CD4-positive, alpha-beta memory T cell (primary cell): ENCODE data around the gene WBP4. TPM values are rescaled to one million over a fixed set of nuclear protein-coding genes. Genes with fewer than 3 reads are reported as not detected.

Source experiments
- CTCF ChIA-PET: fragments of 350-600 bp; sonication (Branson Sonifier 250); formaldehyde crosslinking; loops from one replicate; lab custom pipeline; 2021; ENCODE audit warnings: inconsistent platforms; ENCODE audit not compliant: partially characterized antibody; lab: Charles Lee
- POLR2A ChIA-PET: fragments of 350-600 bp; sonication (Branson Sonifier 250); formaldehyde crosslinking; loops from one replicate; lab custom pipeline; 2021; ENCODE audit not compliant: partially characterized antibody; lab: Charles Lee
- DNase-seq, 5 donors: peaks; one replicate each; pipeline versions ENCODE4 v3.0.0 to v3.0.0-alpha.2; 2020 to 2022; ENCODE audit warnings: mixed read lengths in 1 of 5
- H3K27ac ChIP-seq: one replicate; pipeline ENCODE4 v1.7.0; 2013; ENCODE audit warnings: low read depth, low read length
- H3K27me3 ChIP-seq: 2 replicates; pipeline ENCODE4 v1.7.0; 2013; ENCODE audit warnings: mild to moderate bottlenecking, low read length, moderate library complexity; ENCODE audit not compliant: insufficient read depth
- H3K36me3 ChIP-seq: 2 replicates; pipeline ENCODE4 v1.7.0; 2013; ENCODE audit warnings: mild to moderate bottlenecking, low read length, moderate library complexity; ENCODE audit not compliant: insufficient read depth
- H3K4me1 ChIP-seq: 2 replicates; pipeline ENCODE4 v1.7.0; 2013; ENCODE audit warnings: mild to moderate bottlenecking, low read length, moderate library complexity; ENCODE audit not compliant: insufficient read depth
- H3K4me3 ChIP-seq, 2 donors: one replicate each; pipeline ENCODE4 v1.7.0; 2013; ENCODE audit warnings: low read length in 2 of 2, mild to moderate bottlenecking in 1 of 2
- H3K9me3 ChIP-seq, 2 donors: one replicate each; pipeline ENCODE4 v1.7.0; 2013; ENCODE audit warnings: low read length in 2 of 2, control low read depth in 1 of 2; ENCODE audit not compliant: control insufficient read depth in 1 of 2
- H3K27ac Mint-ChIP-seq, 7 donors: one replicate each; pipeline ENCODE4 v1.8.0; 2020 to 2021; ENCODE audit warnings: mixed read lengths in 7 of 7, mild to moderate bottlenecking in 6 of 7, inconsistent platforms in 3 of 7, moderate library complexity in 3 of 7
- H3K27me3 Mint-ChIP-seq, 2 donors: one replicate each; pipeline ENCODE4 v1.8.0; 2020 to 2021; ENCODE audit warnings: mixed read lengths in 2 of 2
- H3K36me3 Mint-ChIP-seq, 2 donors: one replicate each; pipeline ENCODE4 v1.8.0; 2020 to 2021; ENCODE audit warnings: mixed read lengths in 2 of 2, inconsistent platforms in 1 of 2, mild to moderate bottlenecking in 1 of 2
- H3K4me1 Mint-ChIP-seq, 4 donors: one replicate each; pipeline ENCODE4 v1.8.0; 2020 to 2021; ENCODE audit warnings: mixed read lengths in 4 of 4, mild to moderate bottlenecking in 1 of 4
- H3K4me3 Mint-ChIP-seq, 8 donors: one replicate each; pipeline ENCODE4 v1.8.0; 2020 to 2021; ENCODE audit warnings: mixed read lengths in 8 of 8, mild to moderate bottlenecking in 7 of 8, moderate library complexity in 6 of 8, inconsistent platforms in 3 of 8
- H3K9me3 Mint-ChIP-seq, 8 donors: one replicate each; pipeline ENCODE4 v1.8.0; 2020 to 2021; ENCODE audit warnings: mixed read lengths in 8 of 8, mild to moderate bottlenecking in 5 of 8, inconsistent platforms in 3 of 8, moderate library complexity in 1 of 8
- intact Hi-C: fragments of 100-400 bp; cut with micrococcal nuclease; formaldehyde crosslinking; loops from one replicate; pipeline ENCODE4 v1.15.1; 2023
- polyA plus RNA-seq, 2 donors: library from polyadenylated mRNA; unstranded; fragments of 300-500 nt; fragmentation: Illumina TruSeq; gene quantifications; one replicate each; pipeline ENCODE4 v1.2.3, GENCODE V29; 2021
- total RNA-seq, 2 experiments: library from RNA; stranded (reverse); gene quantifications; one replicate each; pipeline ENCODE4 v1.2.3, GENCODE V29; 2021

Gene WBP4
- total and polyA plus RNA-seq, 4 experiments from 2014 or later: 1.9 to 9.1 (median 6.2) TPM

- no peaks in the 10 kb centered on the region for H3K36me3 ChIP-seq
- H3K27me3 ChIP-seq: no peaks in the 10 kb centered on the region
- peak overlapping the region; percentile 89 to 99 (median 96) for H3K27ac Mint-ChIP-seq
- peaks cover 41% of the 10 kb centered on the region for H3K4me1 ChIP-seq
- no peaks in the 10 kb centered on the region for H3K27me3 Mint-ChIP-seq
- H3K27ac ChIP-seq: peak overlapping the region; percentile 85
- peaks cover 33 to 47% (median 39%) of the 10 kb centered on the region in 4 donors for H3K4me1 Mint-ChIP-seq
- H3K9me3 ChIP-seq: no peaks in the 10 kb centered on the region
- intact Hi-C loops: loop anchor here (1.0 to 2.0 kb wide), 4 partner anchors 13 to 97 kb away; no protein-coding TSS in a partner anchor
- DNase-seq: peak in 1 of 5 donors; percentile 34
- peaks cover 0 to 2% (median 0%) of the 10 kb centered on the region in 8 donors for H3K9me3 Mint-ChIP-seq
- H3K4me3 ChIP-seq: peak overlapping the region; percentile 55 to 65
- ChIA-PET POLR2A (interaction anchor here (0.8 to 11.2 kb wide), 17 partner anchors 10 to 1981 kb away, joined by 3 to 226 read pairs (median 12); partner anchors contain the start of genes PROSER1 and WBP4), CTCF (interaction anchor here (1.2 to 6.5 kb wide), 10 partner anchors 11 to 241 kb away, joined by 3 to 48 read pairs (median 5); partner anchors contain the start of gene WBP4)
- H3K4me3 Mint-ChIP-seq: peak overlapping the region; percentile 83 to 97 (median 94)
- peaks cover 0 to 20% of the 10 kb centered on the region in 2 donors for H3K36me3 Mint-ChIP-seq
Measured at GRCh38 chr13:41017817-41018601, 43.3 kb upstream of the WBP4 start.

GRCh38 chr13:41018602-41018948, 42.7 kb upstream of the WBP4 start:
- ChIA-PET CTCF (interaction anchor here (1.1 to 6.5 kb wide), 15 partner anchors 8 to 241 kb away, joined by 3 to 48 read pairs (median 4); partner anchors contain the start of gene WBP4), POLR2A (interaction anchor here (0.5 to 11.2 kb wide), 18 partner anchors 10 to 1981 kb away, joined by 3 to 226 read pairs (median 11); partner anchors contain the start of genes PROSER1 and WBP4)
- peaks cover 37% of the 10 kb centered on the region for H3K4me1 ChIP-seq
- peak overlapping the region; percentile 85 for H3K27ac ChIP-seq
- Mint-ChIP-seq H3K4me1 (peaks cover 29 to 43% (median 36%) of the 10 kb centered on the region in 4 donors), H3K9me3 (peaks cover 0 to 2% (median 0%) of the 10 kb centered on the region in 8 donors), H3K27ac (peak overlapping the region; percentile 90 to 99 (median 95)), H3K4me3 (peak overlapping the region; percentile 83 to 98 (median 94)), H3K27me3 (no peaks in the 10 kb centered on the region), H3K36me3 (peaks cover 0 to 16% of the 10 kb centered on the region in 2 donors)
- intact Hi-C loops: loop anchor here (2.0 kb wide), 1 partner anchor 98 kb away; no protein-coding TSS in a partner anchor
- H3K27me3 ChIP-seq: no peaks in the 10 kb centered on the region
- no peak for DNase-seq
- H3K36me3 ChIP-seq: no peaks in the 10 kb centered on the region
- H3K4me3 ChIP-seq: peak overlapping the region; percentile 65 to 72
- H3K9me3 ChIP-seq: no peaks in the 10 kb centered on the region

GRCh38 chr13:41019011-41019487, 42.3 kb upstream of the WBP4 start, which contains the start of gene ELF1:
Gene ELF1, minus strand, starts transcription at chr13:41019316. Its CDS starts 37,262 bp downstream, at chr13:40982054.
- CTCF ChIA-PET: interaction anchor here (0.8 to 6.5 kb wide), 12 partner anchors 8 to 98 kb away, joined by 3 to 48 read pairs (median 6); partner anchors contain the start of gene WBP4
- Mint-ChIP-seq H3K36me3 (peaks cover 0 to 16% of the 10 kb centered on the region in 2 donors), H3K4me3 (peak within 1 kb of the TSS; percentile 83 to 98 (median 95)), H3K27me3 (no peaks in the 10 kb centered on the region), H3K9me3 (peaks cover 0 to 2% (median 0%) of the 10 kb centered on the region in 8 donors), H3K4me1 (peaks cover 26 to 39% (median 33%) of the 10 kb centered on the region in 4 donors), H3K27ac (peak within 1 kb of the TSS; percentile 90 to 99 (median 96))
- H3K9me3 ChIP-seq: no peaks in the 10 kb centered on the region
- peak within 1 kb of the TSS; percentile 85 for H3K27ac ChIP-seq
- H3K4me3 ChIP-seq: peak within 1 kb of the TSS; percentile 65 to 72
- H3K4me1 ChIP-seq: peaks cover 34% of the 10 kb centered on the region
- no peaks in the 10 kb centered on the region for H3K36me3 ChIP-seq
- no peaks in the 10 kb centered on the region for H3K27me3 ChIP-seq
- intact Hi-C loops: loop anchor here (1.0 to 2.0 kb wide), 2 partner anchors 42 to 98 kb away; partner anchors contain the start of gene WBP4
- peak; percentile 74 to 89 (median 80) for DNase-seq
- POLR2A ChIA-PET: interaction anchor here (0.5 to 11.2 kb wide), 18 partner anchors 9 to 1982 kb away, joined by 3 to 226 read pairs (median 11); partner anchors contain the start of genes PROSER1 and WBP4

DNA sequence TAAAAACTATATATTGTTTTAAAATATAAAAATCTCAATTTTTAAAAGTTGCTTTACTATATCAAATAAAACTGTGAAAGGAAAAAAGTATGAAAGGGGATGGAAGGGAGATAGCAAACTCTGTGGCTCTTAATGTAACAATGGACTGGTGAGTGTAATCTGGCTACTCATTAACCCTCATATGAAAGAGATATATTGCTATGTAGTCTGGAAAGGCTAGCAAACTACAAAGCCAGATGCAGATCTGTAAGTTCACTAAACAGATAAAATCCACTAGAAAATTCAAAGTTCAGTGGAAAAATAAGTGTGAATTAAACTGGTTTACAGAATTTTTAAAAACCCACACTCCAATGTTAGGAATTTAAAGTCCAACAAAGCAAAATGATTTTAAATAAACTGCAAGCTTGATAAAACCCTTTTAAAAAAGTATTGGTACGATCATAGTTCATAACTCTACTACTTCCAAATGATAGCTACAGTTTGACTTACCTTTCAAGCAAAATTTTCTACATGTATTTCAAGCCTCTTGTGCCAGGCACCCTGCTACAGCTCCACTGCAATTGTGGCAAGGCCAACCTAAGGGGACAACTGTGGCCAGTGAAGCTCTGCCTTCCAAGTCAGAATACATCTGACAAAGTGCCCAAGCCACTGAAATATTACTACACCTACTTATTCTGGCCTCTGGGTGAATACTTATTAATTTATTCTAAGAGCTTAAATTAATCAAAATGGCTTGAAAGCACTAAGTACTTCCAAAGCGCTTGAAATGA, 41.5 kb upstream of the WBP4 start:
- Mint-ChIP-seq H3K36me3 (peaks cover 0 to 14% of the 10 kb centered on the region in 2 donors), H3K27ac (peak overlapping the region; percentile 14 to 90 (median 46)), H3K4me3 (peak overlapping the region in 1 of 8 donors; percentile 97), H3K9me3 (peaks cover 0 to 2% (median 0%) of the 10 kb centered on the region in 8 donors), H3K4me1 (peaks cover 23 to 35% (median 30%) of the 10 kb centered on the region in 4 donors), H3K27me3 (no peaks in the 10 kb centered on the region)
- ChIA-PET POLR2A (interaction anchor here (0.8 to 11.2 kb wide), 17 partner anchors 8 to 1982 kb away, joined by 3 to 226 read pairs (median 12); partner anchors contain the start of genes PROSER1 and WBP4), CTCF (interaction anchor here (0.8 to 6.5 kb wide), 14 partner anchors 9 to 99 kb away, joined by 3 to 48 read pairs (median 4); partner anchors contain the start of gene WBP4)
- Histone ChIP-seq H3K4me1 (peaks cover 29% of the 10 kb centered on the region), H3K36me3 (no peaks in the 10 kb centered on the region), H3K27me3 (no peaks in the 10 kb centered on the region), H3K9me3 (no peaks in the 10 kb centered on the region), H3K27ac (peak overlapping the region; percentile 18), H3K4me3 (no peak overlapping the region)
- no peak for DNase-seq
- intact Hi-C loops: loop anchor here (1.0 to 2.0 kb wide), 2 partner anchors 42 to 99 kb away; partner anchors contain the start of gene WBP4

- H3K27me3 ChIP-seq: no peaks in the 10 kb centered on the region
- H3K9me3 ChIP-seq: no peaks in the 10 kb centered on the region
- Mint-ChIP-seq H3K9me3 (peaks cover 0 to 2% (median 0%) of the 10 kb centered on the region in 8 donors), H3K4me3 (no peak overlapping the region), H3K4me1 (peaks cover 16 to 24% (median 20%) of the 10 kb centered on the region in 4 donors), H3K27me3 (no peaks in the 10 kb centered on the region), H3K27ac (peak overlapping the region in 2 of 7 donors; percentile 36 to 37), H3K36me3 (peaks cover 0 to 4% of the 10 kb centered on the region in 2 donors)
- CTCF ChIA-PET: interaction anchor here (0.8 to 1.3 kb wide), 2 partner anchors 19 to 53 kb away, joined by 3 to 4 read pairs; no protein-coding TSS in a partner anchor
- no peaks in the 10 kb centered on the region for H3K36me3 ChIP-seq
- no peak for DNase-seq
- POLR2A ChIA-PET: interaction anchor here (1.4 kb wide), 1 partner anchor 35 kb away, joined by 6 read pairs; the partner anchor contains the start of gene WBP4
- H3K4me1 ChIP-seq: peaks cover 6% of the 10 kb centered on the region
- no peak overlapping the region for H3K4me3 ChIP-seq
- intact Hi-C loops: no loop called here
- no peak overlapping the region for H3K27ac ChIP-seq
Measured at GRCh38 chr13:41025518-41025917, 35.8 kb upstream of the WBP4 start.

DNA sequence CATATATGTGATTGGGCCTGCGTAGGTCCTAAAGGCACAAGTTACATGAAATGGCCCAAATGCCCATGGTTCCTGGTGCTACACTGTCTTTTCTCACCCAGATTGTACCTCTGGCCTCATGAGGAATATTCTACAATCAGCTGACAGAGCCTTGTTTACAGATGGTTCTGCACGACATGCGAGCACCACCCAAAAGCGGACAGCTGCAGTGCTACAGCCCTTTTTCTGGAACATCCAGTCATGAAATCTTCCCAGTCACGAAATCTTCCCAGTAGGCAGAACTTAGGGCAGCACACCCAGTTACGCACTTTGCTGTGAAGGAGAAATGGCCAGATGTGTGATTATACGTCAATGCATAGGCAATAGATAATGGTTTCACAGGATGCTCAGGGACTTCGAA, 34.5 kb upstream of the WBP4 start:
- ChIA-PET POLR2A (no interaction called here), CTCF (interaction anchor here (1.6 kb wide), 1 partner anchor 52 kb away, joined by 5 read pairs; no protein-coding TSS in a partner anchor)
- Histone ChIP-seq H3K4me1 (peaks cover 6% of the 10 kb centered on the region), H3K27me3 (no peaks in the 10 kb centered on the region), H3K9me3 (no peaks in the 10 kb centered on the region), H3K36me3 (no peaks in the 10 kb centered on the region), H3K27ac (no peak overlapping the region), H3K4me3 (no peak overlapping the region)
- Mint-ChIP-seq H3K27me3 (no peaks in the 10 kb centered on the region), H3K9me3 (peaks cover 0 to 2% (median 0%) of the 10 kb centered on the region in 8 donors), H3K4me3 (no peak overlapping the region), H3K36me3 (peaks cover 0 to 4% of the 10 kb centered on the region in 2 donors), H3K4me1 (peaks cover 12 to 18% (median 16%) of the 10 kb centered on the region in 4 donors), H3K27ac (no peak overlapping the region)
- no peak for DNase-seq
- intact Hi-C loops: no loop called here
